ENCODE data around the gene ZNRF4.
"Not testable (repeated sequence)": the region's sequence is repeated elsewhere in the genome, so short reads cannot be mapped to it uniquely, and the experiment has no call there.

Gene ZNRF4, protein sequence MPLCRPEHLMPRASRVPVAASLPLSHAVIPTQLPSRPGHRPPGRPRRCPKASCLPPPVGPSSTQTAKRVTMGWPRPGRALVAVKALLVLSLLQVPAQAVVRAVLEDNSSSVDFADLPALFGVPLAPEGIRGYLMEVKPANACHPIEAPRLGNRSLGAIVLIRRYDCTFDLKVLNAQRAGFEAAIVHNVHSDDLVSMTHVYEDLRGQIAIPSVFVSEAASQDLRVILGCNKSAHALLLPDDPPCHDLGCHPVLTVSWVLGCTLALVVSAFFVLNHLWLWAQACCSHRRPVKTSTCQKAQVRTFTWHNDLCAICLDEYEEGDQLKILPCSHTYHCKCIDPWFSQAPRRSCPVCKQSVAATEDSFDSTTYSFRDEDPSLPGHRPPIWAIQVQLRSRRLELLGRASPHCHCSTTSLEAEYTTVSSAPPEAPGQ

DNA sequence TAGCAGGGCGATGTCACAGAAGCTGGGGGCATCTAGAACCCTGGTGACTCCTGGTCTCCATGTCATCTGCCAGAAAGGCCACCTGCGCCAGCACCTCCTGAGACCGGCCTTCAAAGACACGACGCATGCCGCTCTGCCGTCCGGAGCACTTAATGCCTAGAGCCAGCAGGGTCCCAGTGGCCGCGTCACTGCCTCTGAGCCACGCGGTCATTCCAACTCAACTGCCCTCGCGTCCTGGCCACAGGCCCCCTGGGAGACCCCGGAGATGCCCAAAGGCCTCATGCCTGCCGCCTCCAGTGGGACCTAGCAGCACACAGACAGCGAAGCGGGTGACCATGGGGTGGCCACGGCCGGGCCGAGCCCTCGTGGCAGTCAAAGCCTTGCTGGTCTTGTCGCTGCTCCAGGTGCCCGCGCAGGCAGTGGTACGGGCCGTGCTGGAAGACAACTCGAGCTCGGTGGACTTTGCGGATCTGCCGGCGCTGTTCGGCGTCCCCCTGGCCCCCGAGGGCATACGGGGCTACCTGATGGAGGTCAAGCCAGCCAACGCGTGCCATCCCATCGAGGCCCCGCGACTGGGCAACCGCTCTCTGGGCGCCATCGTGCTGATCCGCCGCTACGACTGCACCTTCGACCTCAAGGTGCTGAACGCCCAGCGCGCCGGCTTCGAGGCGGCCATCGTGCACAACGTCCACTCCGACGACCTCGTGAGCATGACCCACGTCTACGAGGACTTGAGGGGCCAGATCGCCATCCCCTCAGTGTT is at the start of gene ZNRF4:
Gene ZNRF4, plus strand, starts transcription at position 51 of the 763 bp plus-strand sequence. Its CDS starts 75 bp downstream, at position 126.
- H3K4me3 ChIP-seq (ENCODE audit: low read depth, low read length), result no peak within 1 kb of the TSS
- TF ChIP-seq, protein P1, sequence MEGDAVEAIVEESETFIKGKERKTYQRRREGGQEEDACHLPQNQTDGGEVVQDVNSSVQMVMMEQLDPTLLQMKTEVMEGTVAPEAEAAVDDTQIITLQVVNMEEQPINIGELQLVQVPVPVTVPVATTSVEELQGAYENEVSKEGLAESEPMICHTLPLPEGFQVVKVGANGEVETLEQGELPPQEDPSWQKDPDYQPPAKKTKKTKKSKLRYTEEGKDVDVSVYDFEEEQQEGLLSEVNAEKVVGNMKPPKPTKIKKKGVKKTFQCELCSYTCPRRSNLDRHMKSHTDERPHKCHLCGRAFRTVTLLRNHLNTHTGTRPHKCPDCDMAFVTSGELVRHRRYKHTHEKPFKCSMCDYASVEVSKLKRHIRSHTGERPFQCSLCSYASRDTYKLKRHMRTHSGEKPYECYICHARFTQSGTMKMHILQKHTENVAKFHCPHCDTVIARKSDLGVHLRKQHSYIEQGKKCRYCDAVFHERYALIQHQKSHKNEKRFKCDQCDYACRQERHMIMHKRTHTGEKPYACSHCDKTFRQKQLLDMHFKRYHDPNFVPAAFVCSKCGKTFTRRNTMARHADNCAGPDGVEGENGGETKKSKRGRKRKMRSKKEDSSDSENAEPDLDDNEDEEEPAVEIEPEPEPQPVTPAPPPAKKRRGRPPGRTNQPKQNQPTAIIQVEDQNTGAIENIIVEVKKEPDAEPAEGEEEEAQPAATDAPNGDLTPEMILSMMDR (IDR thresholded peaks at IDR 0.05; ENCODE audit: low read depth, low read length), result no peak

DNA sequence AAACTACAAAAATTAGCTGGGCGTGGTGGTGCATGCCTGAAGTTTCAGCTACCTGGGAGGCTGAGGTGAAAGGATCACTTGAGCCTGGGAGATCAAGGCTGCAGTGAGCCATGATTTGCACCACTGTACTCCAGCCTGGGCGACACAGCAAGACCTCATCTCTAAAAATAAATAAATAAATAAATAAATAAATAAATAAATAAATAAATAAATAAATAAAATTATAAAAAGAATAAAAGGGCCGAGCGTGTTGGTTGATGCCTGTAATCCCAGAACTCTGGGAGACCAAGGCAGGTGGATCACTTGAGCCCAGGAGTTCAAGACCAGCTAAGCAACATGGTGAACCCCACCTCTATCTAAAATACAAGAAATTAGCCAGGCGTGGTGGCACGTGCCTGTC is 49.0 kb upstream of the ZNRF4 start:
- H3K4me3 ChIP-seq (ENCODE audit: low read depth, low read length), result not testable (repeated sequence)

DNA sequence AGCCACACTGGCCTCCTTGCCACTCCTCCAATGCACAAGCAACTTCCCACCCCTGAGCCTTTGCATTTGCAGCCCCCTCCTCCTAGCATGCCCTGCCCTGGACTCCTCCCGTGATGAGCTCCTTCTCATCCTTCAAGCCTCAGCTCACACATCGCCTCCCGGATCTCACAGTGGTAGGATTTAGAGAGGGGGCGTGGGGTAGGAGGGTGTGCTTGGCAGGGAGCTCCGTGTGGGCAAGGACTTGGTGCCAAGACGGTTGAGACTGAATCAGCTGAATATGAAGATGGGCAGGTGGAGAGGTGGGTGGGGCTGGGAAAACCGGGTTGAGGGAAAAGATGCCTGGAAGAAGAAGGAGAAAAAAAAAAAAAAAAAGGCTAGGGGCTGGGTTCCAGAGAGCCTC is 48.4 kb upstream of the ZNRF4 start:
- TF ChIP-seq, protein P1 (IDR thresholded peaks at IDR 0.05; ENCODE audit: low read depth, low read length), result no peak
- H3K4me3 ChIP-seq (ENCODE audit: low read depth, low read length), result no peak overlapping the region

DNA sequence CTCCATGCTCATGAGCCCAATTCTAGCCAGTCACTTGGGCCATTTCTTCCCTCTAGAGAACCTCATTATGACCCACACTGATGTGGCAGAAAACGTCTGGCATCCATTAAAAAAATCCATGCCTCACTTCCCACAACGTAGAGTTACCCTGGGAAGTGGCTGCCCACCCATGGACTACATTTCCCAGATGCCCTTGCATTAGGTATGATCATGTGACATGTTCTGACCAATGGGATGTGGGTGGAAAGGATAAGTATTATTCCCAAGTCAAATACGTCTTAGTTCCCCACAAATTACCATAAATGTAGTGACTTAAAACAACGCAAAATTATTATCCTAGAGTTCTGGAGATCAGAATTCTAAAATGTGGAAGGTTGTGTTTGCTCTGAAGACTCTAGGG is 47.9 kb upstream of the ZNRF4 start:
- H3K4me3 ChIP-seq (ENCODE audit: low read depth, low read length), result no peak overlapping the region

DNA sequence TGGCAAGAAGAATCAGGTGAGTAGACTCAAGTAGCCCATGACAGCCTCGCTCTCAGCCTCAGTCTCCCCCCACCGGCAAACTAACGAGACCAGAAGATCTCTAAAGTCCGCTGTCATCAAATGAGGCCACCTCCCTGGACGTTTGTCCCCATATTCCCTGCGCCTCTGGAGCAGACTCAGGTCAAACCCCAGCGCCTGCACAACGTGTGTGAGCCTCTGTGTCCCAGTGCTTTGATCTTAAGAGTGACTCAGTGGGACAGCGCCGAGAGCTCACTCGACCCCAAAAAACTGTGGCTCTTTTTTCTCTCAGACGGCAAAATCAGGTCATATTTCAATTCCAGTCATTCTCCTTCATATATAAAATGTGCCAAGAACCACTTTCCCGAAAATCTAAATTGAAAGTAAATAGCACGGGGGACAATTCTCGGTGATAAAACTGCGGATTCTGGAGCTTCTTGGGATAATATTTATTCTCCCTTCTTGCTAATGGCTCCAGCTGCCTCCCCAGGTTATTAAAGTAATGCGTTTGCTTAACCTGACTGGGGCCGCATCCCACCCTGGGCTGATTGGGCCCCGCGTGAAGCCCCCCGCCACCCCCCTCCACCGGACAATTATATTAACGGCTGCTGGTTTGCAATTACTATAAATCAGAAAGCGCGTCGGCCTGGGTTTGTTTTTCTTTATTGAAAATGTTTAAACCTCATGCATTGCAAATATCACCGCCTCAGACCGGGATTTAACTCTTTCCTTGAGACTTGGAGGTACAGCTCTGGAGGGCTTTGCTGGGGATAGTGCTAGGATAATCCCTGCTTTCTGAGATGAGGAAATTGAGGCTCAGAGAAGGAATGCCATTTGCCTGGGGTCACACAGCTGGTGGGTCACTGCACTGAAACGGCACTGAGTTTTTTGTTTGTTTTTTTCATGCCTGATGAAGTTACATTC is 37.5 kb upstream of the ZNRF4 start:
- H3K4me3 ChIP-seq (ENCODE audit: low read depth, low read length), result peak overlapping the region; percentile 18; the same call in 1 of the 2 replicates
- TF ChIP-seq, protein P1 (IDR thresholded peaks at IDR 0.05; ENCODE audit: low read depth, low read length), result no peak

More for the DNA sequence above, 47.9 kb upstream of the ZNRF4 start:
- TF ChIP-seq, protein P1 (IDR thresholded peaks at IDR 0.05; ENCODE audit: low read depth, low read length), result no peak

DNA sequence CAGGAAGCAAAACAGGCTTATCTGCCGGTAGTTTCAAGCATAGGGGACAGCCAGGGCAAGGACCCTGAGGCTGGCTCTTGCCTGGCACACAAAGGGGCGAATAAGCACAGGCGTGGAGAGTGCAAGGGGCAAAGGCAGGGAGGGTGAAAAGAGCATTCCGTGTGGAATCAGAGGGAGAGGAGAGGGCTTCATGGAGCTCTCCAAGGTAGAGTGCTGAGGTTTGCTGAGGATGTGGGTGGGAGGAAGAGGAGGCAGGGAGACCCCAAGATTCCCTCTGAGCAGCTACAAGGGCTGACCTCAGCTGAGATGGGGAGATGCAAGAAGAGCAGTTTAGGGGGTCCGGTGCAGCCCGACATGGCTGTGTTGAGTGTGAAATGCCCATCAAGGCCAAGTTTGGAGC is 36.5 kb upstream of the ZNRF4 start:
- TF ChIP-seq, protein P1 (IDR thresholded peaks at IDR 0.05; ENCODE audit: low read depth, low read length), result no peak
- H3K4me3 ChIP-seq (ENCODE audit: low read depth, low read length), result no peak overlapping the region

DNA sequence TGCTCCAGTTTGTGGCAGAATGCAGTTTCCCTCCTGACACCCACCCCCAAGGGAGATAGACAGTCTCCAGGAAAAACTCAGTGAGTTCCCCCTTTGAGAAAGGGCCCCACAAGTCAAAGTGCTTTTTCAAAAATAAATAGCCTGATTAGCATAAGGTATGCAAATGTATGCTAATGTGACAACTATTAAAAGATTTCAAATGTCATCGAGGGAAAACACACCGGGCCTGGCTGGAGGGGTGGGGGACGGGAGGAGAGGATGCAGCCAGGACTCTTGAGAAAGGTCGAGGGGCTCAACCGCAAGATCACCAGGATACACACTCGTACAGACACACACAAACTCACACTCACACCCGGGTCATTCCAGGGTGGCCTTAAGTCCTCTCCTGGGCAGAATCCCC is 34.3 kb upstream of the ZNRF4 start:
- H3K4me3 ChIP-seq (ENCODE audit: low read depth, low read length), result no peak overlapping the region
- TF ChIP-seq, protein P1 (IDR thresholded peaks at IDR 0.05; ENCODE audit: low read depth, low read length), result no peak

Measured in WI38 (cell line).